GM12891 (cell line): ENCODE measurements around the gene JMJD7.

Experiments
- POLR2A ChIP-seq: IDR thresholded peaks from 2 replicates; pipeline ENCODE4 v1.6.1; 2011; ENCODE audit warnings: low read depth, low read length, control low read depth
- POLR2AphosphoS5 ChIP-seq: IDR thresholded peaks from 2 replicates; pipeline ENCODE4 v1.6.1; 2011; ENCODE audit warnings: low read depth, low read length, control low read depth
- SPI1 ChIP-seq: IDR thresholded peaks from 2 replicates; pipeline ENCODE4 v1.6.1; 2011; ENCODE audit warnings: low read depth, low read length, control low read depth
- TAF1 ChIP-seq: IDR thresholded peaks from 2 replicates; pipeline ENCODE4 v1.6.1; 2011; ENCODE audit warnings: low read depth, low read length, control low read depth

GRCh38 chr15:41797201-41797944, 30.5 kb upstream of the JMJD7 start:
- TF ChIP-seq POLR2AphosphoS5 (no peak), POLR2A (no peak), SPI1 (no peak), TAF1 (no peak)
